Measurements from ENCODE around the gene CTRB2. TPM values are rescaled to one million over a fixed set of nuclear protein-coding genes. Genes with fewer than 3 reads are reported as not detected.
A peak's percentile ranks its signal among the peaks of the same experiment; 100 is the strongest.

The CTRB2 gene
- polyA plus RNA-seq, 1 of the 3 experiments (the other 2 are of a cell fraction): not detected

DNA sequence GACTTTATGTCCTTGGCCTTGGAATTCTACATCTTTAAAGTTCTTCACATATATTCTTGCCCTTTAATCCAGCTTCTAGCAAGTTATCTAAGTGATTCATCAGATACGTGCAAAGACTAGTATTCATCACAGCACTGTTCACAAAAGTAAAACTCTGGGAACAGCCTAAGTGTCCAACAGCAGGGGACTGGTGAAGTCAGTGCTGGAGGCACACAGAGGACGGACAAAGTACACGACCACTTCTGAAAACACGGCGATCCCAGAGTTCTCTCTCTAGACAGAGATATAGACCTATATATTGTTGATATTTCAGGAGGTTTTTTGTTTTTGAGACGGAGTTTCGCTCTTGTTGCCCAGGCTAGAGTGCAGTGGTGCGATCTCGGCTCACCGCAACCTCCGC lies 24.6 kb upstream of the CTRB2 start:
- Histone ChIP-seq H3F3A (replicated peaks; ENCODE audit: insufficient read depth) (peaks cover 42% of the 10 kb centered on the region), H3K27me3 (ENCODE audit: insufficient read depth) (no peaks in the 10 kb centered on the region), H3K9me2 (no peaks in the 10 kb centered on the region), H4K20me1 (ENCODE audit: insufficient read depth) (peaks cover 87% of the 10 kb centered on the region), H3K4me2 (no peak overlapping the region), H3K9ac (no peak overlapping the region), H3K9me3 (no peaks in the 10 kb centered on the region), H3K27ac (ENCODE audit: low read depth in 2 of 2, low read length in 1 of 2) (peak overlapping the region in 1 of 2 experiments; percentile 27; a peak in 1 of 4 replicates), H3K79me2 (ENCODE audit: insufficient read depth) (peaks cover 73% of the 10 kb centered on the region), H3K4me3 (ENCODE audit: low read depth in 2 of 2, low read length in 1 of 2) (no peak overlapping the region), H3K36me3 (replicated peaks in 1 of 2; ENCODE audit: control insufficient read depth in 1 of 2, insufficient read depth in 2 of 2, low read length in 1 of 2) (peaks cover 55 to 59% of the 10 kb centered on the region in 2 experiments), H2AFZ (ENCODE audit: low read depth) (no peak overlapping the region), H3K4me1 (ENCODE audit: control insufficient read depth in 1 of 2, insufficient read depth in 2 of 2, low read depth in 1 of 2, low read length in 1 of 2) (peaks cover 8% of the 10 kb centered on the region in 2 experiments; a peak in 3 of 4 replicates)
- ChIA-PET CTCF (no interaction called here), POLR2A (no interaction called here)
- WGBS (ENCODE audit: low lambda C conversion rate): 94% methylated on average over 11 of the region's 11 CpGs
- TF ChIP-seq CHD2 (IDR thresholded peaks at IDR 0.05; ENCODE audit: low read length, partially characterized antibody): no peak
- no peak for TF ChIP-seq RCOR1 (IDR thresholded peaks at IDR 0.05; ENCODE audit: low read length)
- no peak for DNase-seq

DNA sequence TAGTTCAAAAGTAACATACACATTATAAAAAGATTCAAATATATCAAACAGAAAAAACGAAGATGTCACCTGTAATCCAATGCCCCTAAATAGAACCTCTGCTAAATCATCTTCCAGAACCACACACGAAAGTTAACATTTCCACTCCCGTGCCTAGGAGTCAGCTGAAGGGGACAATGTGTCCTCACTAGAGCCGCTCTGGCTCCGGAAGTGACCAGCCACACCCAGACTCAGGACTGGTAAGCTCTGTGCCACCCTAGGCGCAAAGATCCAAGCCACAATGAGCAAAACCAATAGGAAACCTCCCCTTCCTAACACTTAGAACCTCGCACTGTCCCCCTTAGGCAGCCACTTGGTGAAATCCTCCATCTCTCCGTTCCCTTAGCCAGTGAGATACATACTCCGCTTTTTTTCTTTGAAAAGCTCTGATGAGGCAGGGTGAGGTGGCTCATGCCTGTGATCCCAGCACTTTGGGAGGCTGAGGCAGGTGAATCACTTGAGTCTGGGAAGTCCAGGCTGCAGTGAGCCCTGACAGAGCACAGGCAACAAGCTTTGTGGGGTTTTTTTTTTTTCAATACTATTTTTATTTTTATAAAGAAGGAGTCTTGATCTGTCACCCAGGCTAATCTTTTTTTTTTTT lies 23.6 kb upstream of the CTRB2 start:
- 95% methylated on average over 9 of the region's 9 CpGs for WGBS (ENCODE audit: low lambda C conversion rate)
- Histone ChIP-seq H3K27ac (ENCODE audit: low read depth in 2 of 2, low read length in 1 of 2) (no peak overlapping the region), H3K9ac (no peak overlapping the region), H2AFZ (ENCODE audit: low read depth) (no peak overlapping the region), H3K9me2 (no peaks in the 10 kb centered on the region), H3K79me2 (ENCODE audit: insufficient read depth) (peaks cover 63% of the 10 kb centered on the region), H3K4me1 (ENCODE audit: control insufficient read depth in 1 of 2, insufficient read depth in 2 of 2, low read depth in 1 of 2, low read length in 1 of 2) (peaks cover 8 to 10% of the 10 kb centered on the region in 2 experiments; a peak in 3 of 4 replicates), H3K27me3 (ENCODE audit: insufficient read depth) (no peaks in the 10 kb centered on the region), H3K9me3 (no peaks in the 10 kb centered on the region), H4K20me1 (ENCODE audit: insufficient read depth) (peaks cover 77% of the 10 kb centered on the region), H3K36me3 (replicated peaks in 1 of 2; ENCODE audit: control insufficient read depth in 1 of 2, insufficient read depth in 2 of 2, low read length in 1 of 2) (peaks cover 55 to 59% of the 10 kb centered on the region in 2 experiments), H3K4me2 (no peak overlapping the region), H3K4me3 (ENCODE audit: low read depth in 2 of 2, low read length in 1 of 2) (no peak overlapping the region), H3F3A (replicated peaks; ENCODE audit: insufficient read depth) (peaks cover 45% of the 10 kb centered on the region)
- ChIA-PET POLR2A (no interaction called here), CTCF (interaction anchor here (0.7 to 1.2 kb wide), 3 partner anchors 147 to 155 kb away, joined by 3 read pairs; no protein-coding TSS in a partner anchor)
- no peak for DNase-seq
- TF ChIP-seq RXRA (IDR thresholded peaks at IDR 0.05; ENCODE audit: borderline replicate concordance, low read depth): no peak
- TF ChIP-seq, protein P1, sequence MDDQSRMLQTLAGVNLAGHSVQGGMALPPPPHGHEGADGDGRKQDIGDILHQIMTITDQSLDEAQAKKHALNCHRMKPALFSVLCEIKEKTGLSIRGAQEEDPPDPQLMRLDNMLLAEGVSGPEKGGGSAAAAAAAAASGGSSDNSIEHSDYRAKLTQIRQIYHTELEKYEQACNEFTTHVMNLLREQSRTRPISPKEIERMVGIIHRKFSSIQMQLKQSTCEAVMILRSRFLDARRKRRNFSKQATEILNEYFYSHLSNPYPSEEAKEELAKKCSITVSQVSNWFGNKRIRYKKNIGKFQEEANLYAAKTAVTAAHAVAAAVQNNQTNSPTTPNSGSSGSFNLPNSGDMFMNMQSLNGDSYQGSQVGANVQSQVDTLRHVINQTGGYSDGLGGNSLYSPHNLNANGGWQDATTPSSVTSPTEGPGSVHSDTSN (IDR thresholded peaks at IDR 0.05): no peak
- TF ChIP-seq, protein P2, sequence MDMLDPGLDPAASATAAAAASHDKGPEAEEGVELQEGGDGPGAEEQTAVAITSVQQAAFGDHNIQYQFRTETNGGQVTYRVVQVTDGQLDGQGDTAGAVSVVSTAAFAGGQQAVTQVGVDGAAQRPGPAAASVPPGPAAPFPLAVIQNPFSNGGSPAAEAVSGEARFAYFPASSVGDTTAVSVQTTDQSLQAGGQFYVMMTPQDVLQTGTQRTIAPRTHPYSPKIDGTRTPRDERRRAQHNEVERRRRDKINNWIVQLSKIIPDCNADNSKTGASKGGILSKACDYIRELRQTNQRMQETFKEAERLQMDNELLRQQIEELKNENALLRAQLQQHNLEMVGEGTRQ (IDR thresholded peaks at IDR 0.05; ENCODE audit: borderline replicate concordance, low read depth, low read length): no peak
- TF ChIP-seq, protein P3, sequence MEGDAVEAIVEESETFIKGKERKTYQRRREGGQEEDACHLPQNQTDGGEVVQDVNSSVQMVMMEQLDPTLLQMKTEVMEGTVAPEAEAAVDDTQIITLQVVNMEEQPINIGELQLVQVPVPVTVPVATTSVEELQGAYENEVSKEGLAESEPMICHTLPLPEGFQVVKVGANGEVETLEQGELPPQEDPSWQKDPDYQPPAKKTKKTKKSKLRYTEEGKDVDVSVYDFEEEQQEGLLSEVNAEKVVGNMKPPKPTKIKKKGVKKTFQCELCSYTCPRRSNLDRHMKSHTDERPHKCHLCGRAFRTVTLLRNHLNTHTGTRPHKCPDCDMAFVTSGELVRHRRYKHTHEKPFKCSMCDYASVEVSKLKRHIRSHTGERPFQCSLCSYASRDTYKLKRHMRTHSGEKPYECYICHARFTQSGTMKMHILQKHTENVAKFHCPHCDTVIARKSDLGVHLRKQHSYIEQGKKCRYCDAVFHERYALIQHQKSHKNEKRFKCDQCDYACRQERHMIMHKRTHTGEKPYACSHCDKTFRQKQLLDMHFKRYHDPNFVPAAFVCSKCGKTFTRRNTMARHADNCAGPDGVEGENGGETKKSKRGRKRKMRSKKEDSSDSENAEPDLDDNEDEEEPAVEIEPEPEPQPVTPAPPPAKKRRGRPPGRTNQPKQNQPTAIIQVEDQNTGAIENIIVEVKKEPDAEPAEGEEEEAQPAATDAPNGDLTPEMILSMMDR (IDR thresholded peaks at IDR 0.05): no peak
- no peak for TF ChIP-seq RCOR1 (IDR thresholded peaks at IDR 0.05; ENCODE audit: low read length)
- TF ChIP-seq, protein P4, sequence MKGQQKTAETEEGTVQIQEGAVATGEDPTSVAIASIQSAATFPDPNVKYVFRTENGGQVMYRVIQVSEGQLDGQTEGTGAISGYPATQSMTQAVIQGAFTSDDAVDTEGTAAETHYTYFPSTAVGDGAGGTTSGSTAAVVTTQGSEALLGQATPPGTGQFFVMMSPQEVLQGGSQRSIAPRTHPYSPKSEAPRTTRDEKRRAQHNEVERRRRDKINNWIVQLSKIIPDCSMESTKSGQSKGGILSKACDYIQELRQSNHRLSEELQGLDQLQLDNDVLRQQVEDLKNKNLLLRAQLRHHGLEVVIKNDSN (IDR thresholded peaks at IDR 0.05; ENCODE audit: borderline replicate concordance, low read depth): no peak
- TF ChIP-seq CHD2 (IDR thresholded peaks at IDR 0.05; ENCODE audit: low read length, partially characterized antibody): no peak
- no peak for TF ChIP-seq FOSL2 (IDR thresholded peaks at IDR 0.05; ENCODE audit: borderline replicate concordance, low read depth)
- TF ChIP-seq FOXM1 (IDR thresholded peaks at IDR 0.05; ENCODE audit: low read depth): no peak
- TF ChIP-seq, protein P5, sequence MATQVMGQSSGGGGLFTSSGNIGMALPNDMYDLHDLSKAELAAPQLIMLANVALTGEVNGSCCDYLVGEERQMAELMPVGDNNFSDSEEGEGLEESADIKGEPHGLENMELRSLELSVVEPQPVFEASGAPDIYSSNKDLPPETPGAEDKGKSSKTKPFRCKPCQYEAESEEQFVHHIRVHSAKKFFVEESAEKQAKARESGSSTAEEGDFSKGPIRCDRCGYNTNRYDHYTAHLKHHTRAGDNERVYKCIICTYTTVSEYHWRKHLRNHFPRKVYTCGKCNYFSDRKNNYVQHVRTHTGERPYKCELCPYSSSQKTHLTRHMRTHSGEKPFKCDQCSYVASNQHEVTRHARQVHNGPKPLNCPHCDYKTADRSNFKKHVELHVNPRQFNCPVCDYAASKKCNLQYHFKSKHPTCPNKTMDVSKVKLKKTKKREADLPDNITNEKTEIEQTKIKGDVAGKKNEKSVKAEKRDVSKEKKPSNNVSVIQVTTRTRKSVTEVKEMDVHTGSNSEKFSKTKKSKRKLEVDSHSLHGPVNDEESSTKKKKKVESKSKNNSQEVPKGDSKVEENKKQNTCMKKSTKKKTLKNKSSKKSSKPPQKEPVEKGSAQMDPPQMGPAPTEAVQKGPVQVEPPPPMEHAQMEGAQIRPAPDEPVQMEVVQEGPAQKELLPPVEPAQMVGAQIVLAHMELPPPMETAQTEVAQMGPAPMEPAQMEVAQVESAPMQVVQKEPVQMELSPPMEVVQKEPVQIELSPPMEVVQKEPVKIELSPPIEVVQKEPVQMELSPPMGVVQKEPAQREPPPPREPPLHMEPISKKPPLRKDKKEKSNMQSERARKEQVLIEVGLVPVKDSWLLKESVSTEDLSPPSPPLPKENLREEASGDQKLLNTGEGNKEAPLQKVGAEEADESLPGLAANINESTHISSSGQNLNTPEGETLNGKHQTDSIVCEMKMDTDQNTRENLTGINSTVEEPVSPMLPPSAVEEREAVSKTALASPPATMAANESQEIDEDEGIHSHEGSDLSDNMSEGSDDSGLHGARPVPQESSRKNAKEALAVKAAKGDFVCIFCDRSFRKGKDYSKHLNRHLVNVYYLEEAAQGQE (IDR thresholded peaks at IDR 0.05; ENCODE audit: low read depth, low read length): no peak
- no peak for TF ChIP-seq RAD21 (IDR thresholded peaks at IDR 0.05; ENCODE audit: low read length)
- no peak for TF ChIP-seq MEF2A (IDR thresholded peaks at IDR 0.05; ENCODE audit: borderline replicate concordance, low read depth)
- TF ChIP-seq EP300 (IDR thresholded peaks at IDR 0.05; ENCODE audit: borderline replicate concordance in 1 of 2, low read depth in 1 of 2, low read length in 1 of 2): no peak
- TF ChIP-seq GATA2 (CRISPR knock-in tag; IDR thresholded peaks at IDR 0.05): no peak
- TF ChIP-seq, protein P6, sequence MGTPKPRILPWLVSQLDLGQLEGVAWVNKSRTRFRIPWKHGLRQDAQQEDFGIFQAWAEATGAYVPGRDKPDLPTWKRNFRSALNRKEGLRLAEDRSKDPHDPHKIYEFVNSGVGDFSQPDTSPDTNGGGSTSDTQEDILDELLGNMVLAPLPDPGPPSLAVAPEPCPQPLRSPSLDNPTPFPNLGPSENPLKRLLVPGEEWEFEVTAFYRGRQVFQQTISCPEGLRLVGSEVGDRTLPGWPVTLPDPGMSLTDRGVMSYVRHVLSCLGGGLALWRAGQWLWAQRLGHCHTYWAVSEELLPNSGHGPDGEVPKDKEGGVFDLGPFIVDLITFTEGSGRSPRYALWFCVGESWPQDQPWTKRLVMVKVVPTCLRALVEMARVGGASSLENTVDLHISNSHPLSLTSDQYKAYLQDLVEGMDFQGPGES (IDR thresholded peaks at IDR 0.05; ENCODE audit: low read depth, low read length): no peak

Data from SK-N-SH (cell line).